Esophagus muscularis mucosa (tissue), 4 donors: Measurements from ENCODE around the gene SOX8. TPM values are rescaled to one million over a fixed set of nuclear protein-coding genes. Genes with fewer than 3 reads are reported as not detected.

Source experiments
- DNase-seq: peaks from one replicate; pipeline ENCODE4 v3.0.0-alpha.2; 2017; ENCODE audit errors: extremely low spot score
- H3K27ac ChIP-seq, 4 donors: fragments of 200-600 bp; sonication (generic); replicated peaks in 1 of 4; 1 replicate in 3 of 4; 2 replicates in 1 of 4; pipeline ENCODE4 v1.5.1; 2016 to 2019; ENCODE audit warnings: mild to moderate bottlenecking in 1 of 4
- H3K27me3 ChIP-seq, 4 donors: fragments of 200-600 bp; sonication (generic); one replicate each; pipeline versions ENCODE4 v1.5.1 to v1.6.0; 2016 to 2019
- H3K36me3 ChIP-seq, 4 donors: fragments of 200-600 bp; sonication (generic); one replicate each; pipeline ENCODE4 v1.5.1; 2016 to 2019
- H3K4me1 ChIP-seq, 4 donors: fragments of 200-600 bp; sonication (generic); one replicate each; pipeline ENCODE4 v1.5.1; 2016 to 2019
- H3K4me3 ChIP-seq, 4 donors: fragments of 200-600 bp; sonication (generic); 1 replicate in 2 of 4; 2 replicates in 2 of 4; pipeline ENCODE4 v1.5.1; 2016 to 2019; ENCODE audit warnings: mild to moderate bottlenecking in 4 of 4, moderate library complexity in 1 of 4
- H3K9me3 ChIP-seq, 4 donors: fragments of 200-600 bp; sonication (generic); 1 replicate in 3 of 4; 2 replicates in 1 of 4; pipeline ENCODE4 v1.5.1; 2016 to 2019
- CTCF ChIP-seq, 3 experiments: fragments of 200-600 bp in 2 of 3; fragments of 450-650 bp in 1 of 3; sonication (generic) in 2 of 3; IDR thresholded peaks; one replicate each; pipeline ENCODE4 v1.5.1; 2017 to 2019; ENCODE audit warnings: antibody characterized with exemption in 3 of 3, mild to moderate bottlenecking in 2 of 3, moderate library complexity in 1 of 3
- EP300 ChIP-seq: sonication (generic); formaldehyde crosslinking; IDR thresholded peaks from one replicate; pipeline ENCODE4 v1.6.1; 2017; ENCODE audit warnings: antibody characterized with exemption
- POLR2A ChIP-seq: fragments of 450-650 bp; IDR thresholded peaks from one replicate; pipeline ENCODE4 v1.6.1; 2017; ENCODE audit warnings: antibody characterized with exemption, moderate library complexity, mild to moderate bottlenecking, low read depth
- POLR2AphosphoS5 ChIP-seq, 2 donors: sonication (generic); formaldehyde crosslinking; IDR thresholded peaks; one replicate each; pipeline ENCODE4 v1.6.1; 2017; ENCODE audit warnings: antibody characterized with exemption in 2 of 2
- WGBS: methylation state at CpG from one replicate; pipeline ENCODE4 v1.1.5; 2018; 5-methylcytosine and 5-hydroxymethylcytosine counted together
- intact Hi-C: fragments of 100-400 bp; cut with DNase I; formaldehyde crosslinking; loops from one replicate; pipeline ENCODE4 v1.15.1; 2023
- total RNA-seq, 4 donors: library from RNA; depleted of rRNA; stranded (reverse); fragments of >200 nt; gene quantifications; one replicate each; pipeline versions ENCODE4 v1.1.0 to v1.2.1, GENCODE V29; 2016

SOX8 gene
- total RNA-seq, 4 donors from 2014 or later = 4.1 to 4.6 (median 4.3) TPM

- peaks cover 0 to 11% (median under 1%) of the 10 kb centered on the region in 4 donors for H3K9me3 ChIP-seq
- intact Hi-C loops = no loop called here
- H3K27ac ChIP-seq = no peak overlapping the region
- no peak for DNase-seq
- peaks cover 3 to 58% (median 35%) of the 10 kb centered on the region in 4 donors for H3K36me3 ChIP-seq
- no peaks in the 10 kb centered on the region for H3K4me1 ChIP-seq
- no peak for TF ChIP-seq EP300
- TF ChIP-seq POLR2AphosphoS5 (IDR thresholded peaks at IDR 0.05) = no peak
- no peak for TF ChIP-seq POLR2A
- TF ChIP-seq CTCF (IDR thresholded peaks at IDR 0.05) = no peak
- WGBS = 85% methylated on average over 7 of the region's 8 CpGs
- H3K4me3 ChIP-seq = no peak overlapping the region
- no peaks in the 10 kb centered on the region for H3K27me3 ChIP-seq
These were observed 44.3 kb upstream of the SOX8 start for GRCh38 chr16:937311-937710.

- peaks cover 7 to 56% (median 35%) of the 10 kb centered on the region in 4 donors for H3K36me3 ChIP-seq
- H3K9me3 ChIP-seq = peaks cover 0 to 15% (median 2%) of the 10 kb centered on the region in 4 donors
- TF ChIP-seq POLR2A = no peak
- no peak for TF ChIP-seq POLR2AphosphoS5 (IDR thresholded peaks at IDR 0.05)
- no peak for TF ChIP-seq EP300
- TF ChIP-seq CTCF (IDR thresholded peaks at IDR 0.05) = no peak
- no peak overlapping the region for H3K27ac ChIP-seq
- H3K27me3 ChIP-seq = no peaks in the 10 kb centered on the region
- DNase-seq = no peak
- WGBS = 84% methylated on average over 6 of the region's 6 CpGs
- intact Hi-C loops = no loop called here
- H3K4me3 ChIP-seq = no peak overlapping the region
- H3K4me1 ChIP-seq = no peaks in the 10 kb centered on the region
These were observed 43.8 kb upstream of the SOX8 start for GRCh38 chr16:937723-938122.

GRCh38 chr16:938136-938535, 43.4 kb upstream of the SOX8 start:
- DNase-seq = no peak
- H3K36me3 ChIP-seq = peaks cover 8 to 52% (median 33%) of the 10 kb centered on the region in 4 donors
- H3K4me3 ChIP-seq = no peak overlapping the region
- intact Hi-C loops = no loop called here
- no peaks in the 10 kb centered on the region for H3K4me1 ChIP-seq
- 94% methylated on average over 18 of the region's 18 CpGs for WGBS
- no peak overlapping the region for H3K27ac ChIP-seq
- TF ChIP-seq CTCF (IDR thresholded peaks at IDR 0.05) (no peak), POLR2A (no peak), POLR2AphosphoS5 (IDR thresholded peaks at IDR 0.05) (no peak), EP300 (no peak)
- peaks cover 0 to 16% (median 3%) of the 10 kb centered on the region in 4 donors for H3K9me3 ChIP-seq
- no peaks in the 10 kb centered on the region for H3K27me3 ChIP-seq

- WGBS = 89% methylated on average over 9 of the region's 9 CpGs
- TF ChIP-seq POLR2A (no peak), EP300 (no peak), POLR2AphosphoS5 (IDR thresholded peaks at IDR 0.05) (no peak), CTCF (IDR thresholded peaks at IDR 0.05) (no peak)
- intact Hi-C loops = no loop called here
- DNase-seq = no peak
- H3K27ac ChIP-seq = no peak overlapping the region
- H3K4me1 ChIP-seq = no peaks in the 10 kb centered on the region
- no peaks in the 10 kb centered on the region for H3K27me3 ChIP-seq
- H3K4me3 ChIP-seq = no peak overlapping the region
- H3K9me3 ChIP-seq = peaks cover 0 to 16% (median 3%) of the 10 kb centered on the region in 4 donors
- H3K36me3 ChIP-seq = peaks cover 7 to 46% (median 29%) of the 10 kb centered on the region in 4 donors
These were observed 42.8 kb upstream of the SOX8 start for GRCh38 chr16:938752-939151.

- no peaks in the 10 kb centered on the region for H3K4me1 ChIP-seq
- no peak overlapping the region for H3K27ac ChIP-seq
- H3K36me3 ChIP-seq = peaks cover 5 to 46% (median 26%) of the 10 kb centered on the region in 4 donors
- no peak overlapping the region for H3K4me3 ChIP-seq
- intact Hi-C loops = no loop called here
- no peak for DNase-seq
- H3K27me3 ChIP-seq = no peaks in the 10 kb centered on the region
- peaks cover 0 to 16% (median 3%) of the 10 kb centered on the region in 4 donors for H3K9me3 ChIP-seq
- TF ChIP-seq EP300 (no peak), POLR2AphosphoS5 (IDR thresholded peaks at IDR 0.05) (no peak), POLR2A (no peak), CTCF (IDR thresholded peaks at IDR 0.05) (no peak)
- 95% methylated on average over 25 of the region's 27 CpGs for WGBS
These were observed 42.3 kb upstream of the SOX8 start for GRCh38 chr16:939311-939710.
